Amygdala (tissue), 56 donors: ENCODE measurements around the gene PLCB1.
"Not testable (repeated sequence)": the region's sequence is repeated elsewhere in the genome, so short reads cannot be mapped to it uniquely, and the experiment has no call there.

Experiments used
- DNase-seq, 56 donors: peaks; one replicate each; lab custom pipeline; 2025; lab: John Stamatoyannopoulos, UW

The PLCB1 gene

GRCh38 chr20:8361006-8361652 is 229.1 kb downstream of the PLCB1 start:
- DNase-seq = peak in 1 of 56 donors; percentile 1

GRCh38 chr20:8361779-8362178 is 229.7 kb downstream of the PLCB1 start:
- DNase-seq = no peak

- no peak for DNase-seq
Observed at GRCh38 chr20:8362457-8362856, 230.4 kb downstream of the PLCB1 start.

- no peak for DNase-seq
Observed at GRCh38 chr20:8363970-8364733, 232.1 kb downstream of the PLCB1 start.

GRCh38 chr20:8364734-8365078 is 232.6 kb downstream of the PLCB1 start:
- no peak for DNase-seq

GRCh38 chr20:8365634-8366033 is 233.6 kb downstream of the PLCB1 start:
- DNase-seq = no peak

- no peak for DNase-seq
Observed at GRCh38 chr20:8366303-8366923, 234.3 kb downstream of the PLCB1 start.

- DNase-seq = no peak
Observed at GRCh38 chr20:8367689-8368088, 235.6 kb downstream of the PLCB1 start.

- no peak for DNase-seq
Observed at GRCh38 chr20:8368670-8369069, 236.6 kb downstream of the PLCB1 start.

GRCh38 chr20:8369311-8369710 is 237.2 kb downstream of the PLCB1 start:
- no peak for DNase-seq

- DNase-seq = no peak
Observed at GRCh38 chr20:8370774-8371173, 238.7 kb downstream of the PLCB1 start.

- DNase-seq = no peak
Observed at GRCh38 chr20:8372824-8373380, 240.8 kb downstream of the PLCB1 start.

- DNase-seq = no peak
Observed at GRCh38 chr20:8373579-8373978, 241.5 kb downstream of the PLCB1 start.

- DNase-seq = no peak
Observed at GRCh38 chr20:8375898-8376297, 243.8 kb downstream of the PLCB1 start.

GRCh38 chr20:8376940-8377339 is 244.9 kb downstream of the PLCB1 start:
- DNase-seq = no peak

GRCh38 chr20:8379125-8379524 is 247.1 kb downstream of the PLCB1 start:
- not testable (repeated sequence) for DNase-seq

GRCh38 chr20:8385247-8385646 is 253.2 kb downstream of the PLCB1 start:
- DNase-seq = peak in 24 of 56 donors; percentile 3 to 47 (median 18)

GRCh38 chr20:8386991-8387390 is 254.9 kb downstream of the PLCB1 start:
- DNase-seq = no peak

- DNase-seq = peak in 1 of 56 donors; percentile 19
Observed at GRCh38 chr20:8388141-8388540, 256.1 kb downstream of the PLCB1 start.

GRCh38 chr20:8388707-8389106 is 256.6 kb downstream of the PLCB1 start:
- no peak for DNase-seq

- peak in 1 of 56 donors; percentile 39 for DNase-seq
Observed at GRCh38 chr20:8389381-8390036, 257.4 kb downstream of the PLCB1 start.
